ENCODE data around the gene OR10J1.
"Not testable (repeated sequence)": the region's sequence is repeated elsewhere in the genome, so short reads cannot be mapped to it uniquely, and the experiment has no call there.

Gene OR10J1

GRCh38 chr1:159448181-159448580, 8.7 kb downstream of the OR10J1 start:
- DNase-seq: no peak

GRCh38 chr1:159449605-159450004, 10.1 kb downstream of the OR10J1 start:
- H3K4me3 Mint-ChIP-seq; H3K4me1 Mint-ChIP-seq (ENCODE audit: low read depth in 2 of 2); H3K36me3 Mint-ChIP-seq (ENCODE audit: insufficient read depth); DNase-seq; ATAC-seq (replicated peaks); H3K27ac Mint-ChIP-seq; H3K9me3 Mint-ChIP-seq: not testable (repeated sequence)
- peaks cover 10 to 45% of the 10 kb centered on the region in 2 donors for H3K27me3 Mint-ChIP-seq

More at GRCh38 chr1:159448181-159448580, 8.7 kb downstream of the OR10J1 start:
- no peaks in the 10 kb centered on the region for H3K36me3 Mint-ChIP-seq (ENCODE audit: insufficient read depth)
- no peak overlapping the region for H3K27ac Mint-ChIP-seq
- no peak overlapping the region for H3K4me3 Mint-ChIP-seq
- ATAC-seq (replicated peaks): no peak
- H3K27me3 Mint-ChIP-seq: peaks cover 10 to 45% of the 10 kb centered on the region in 2 donors
- no peaks in the 10 kb centered on the region for H3K4me1 Mint-ChIP-seq (ENCODE audit: low read depth in 2 of 2)
- no peaks in the 10 kb centered on the region for H3K9me3 Mint-ChIP-seq

GRCh38 chr1:159459551-159459950, 20.0 kb downstream of the OR10J1 start:
- H3K27ac Mint-ChIP-seq: no peak overlapping the region
- peaks cover 1 to 8% of the 10 kb centered on the region in 2 donors for H3K9me3 Mint-ChIP-seq
- no peaks in the 10 kb centered on the region for H3K36me3 Mint-ChIP-seq (ENCODE audit: insufficient read depth)
- no peaks in the 10 kb centered on the region for H3K4me1 Mint-ChIP-seq (ENCODE audit: low read depth in 2 of 2)
- H3K27me3 Mint-ChIP-seq: peaks cover 0 to 9% of the 10 kb centered on the region in 2 donors
- DNase-seq (no peak), ATAC-seq (replicated peaks) (no peak)
- H3K4me3 Mint-ChIP-seq: no peak overlapping the region

GRCh38 chr1:159465191-159465603, 25.7 kb downstream of the OR10J1 start:
- Mint-ChIP-seq H3K36me3 (ENCODE audit: insufficient read depth) (no peaks in the 10 kb centered on the region), H3K4me3 (no peak overlapping the region), H3K4me1 (ENCODE audit: low read depth in 2 of 2) (no peaks in the 10 kb centered on the region), H3K9me3 (peaks cover 1 to 8% of the 10 kb centered on the region in 2 donors), H3K27ac (no peak overlapping the region), H3K27me3 (peaks cover 24 to 37% of the 10 kb centered on the region in 2 donors)
- DNase-seq (no peak), ATAC-seq (replicated peaks) (no peak)

- H3K27me3 Mint-ChIP-seq: peaks cover 42 to 52% of the 10 kb centered on the region in 2 donors
- no peak overlapping the region for H3K4me3 Mint-ChIP-seq
- no peaks in the 10 kb centered on the region for H3K36me3 Mint-ChIP-seq (ENCODE audit: insufficient read depth)
- peaks cover 0 to 1% of the 10 kb centered on the region in 2 donors for H3K9me3 Mint-ChIP-seq
- no peak for ATAC-seq (replicated peaks)
- DNase-seq: no peak
- H3K4me1 Mint-ChIP-seq (ENCODE audit: low read depth in 2 of 2): no peaks in the 10 kb centered on the region
- no peak overlapping the region for H3K27ac Mint-ChIP-seq
Measured at GRCh38 chr1:159468321-159468720, 28.8 kb downstream of the OR10J1 start.

- DNase-seq (no peak), ATAC-seq (replicated peaks) (no peak)
- H3K9me3 Mint-ChIP-seq: no peaks in the 10 kb centered on the region
- no peaks in the 10 kb centered on the region for H3K4me1 Mint-ChIP-seq (ENCODE audit: low read depth in 2 of 2)
- no peaks in the 10 kb centered on the region for H3K36me3 Mint-ChIP-seq (ENCODE audit: insufficient read depth)
- H3K4me3 Mint-ChIP-seq: no peak overlapping the region
- H3K27ac Mint-ChIP-seq: no peak overlapping the region
- H3K27me3 Mint-ChIP-seq: peaks cover 47% of the 10 kb centered on the region in 2 donors
Measured at GRCh38 chr1:159469921-159470533, 30.5 kb downstream of the OR10J1 start.

GRCh38 chr1:159473335-159473734, 33.8 kb downstream of the OR10J1 start:
- no peak for ATAC-seq (replicated peaks)
- H3K4me3 Mint-ChIP-seq: no peak overlapping the region
- peaks cover 30 to 33% of the 10 kb centered on the region in 2 donors for H3K27me3 Mint-ChIP-seq
- DNase-seq: no peak
- no peaks in the 10 kb centered on the region for H3K4me1 Mint-ChIP-seq (ENCODE audit: low read depth in 2 of 2)
- H3K36me3 Mint-ChIP-seq (ENCODE audit: insufficient read depth): no peaks in the 10 kb centered on the region
- H3K9me3 Mint-ChIP-seq: no peaks in the 10 kb centered on the region
- no peak overlapping the region for H3K27ac Mint-ChIP-seq

GRCh38 chr1:159474926-159475325, 35.4 kb downstream of the OR10J1 start:
- H3K36me3 Mint-ChIP-seq (ENCODE audit: insufficient read depth): no peaks in the 10 kb centered on the region
- no peak overlapping the region for H3K4me3 Mint-ChIP-seq
- ATAC-seq (replicated peaks): no peak
- no peaks in the 10 kb centered on the region for H3K9me3 Mint-ChIP-seq
- peaks cover 25 to 26% of the 10 kb centered on the region in 2 donors for H3K27me3 Mint-ChIP-seq
- H3K4me1 Mint-ChIP-seq (ENCODE audit: low read depth in 2 of 2): no peaks in the 10 kb centered on the region
- no peak overlapping the region for H3K27ac Mint-ChIP-seq
- DNase-seq: no peak

GRCh38 chr1:159483501-159483900, 44.0 kb downstream of the OR10J1 start:
- ATAC-seq (replicated peaks) (no peak), DNase-seq (no peak)
- H3K4me3 Mint-ChIP-seq: no peak overlapping the region
- H3K9me3 Mint-ChIP-seq: peaks cover 3 to 5% of the 10 kb centered on the region in 2 donors
- no peaks in the 10 kb centered on the region for H3K36me3 Mint-ChIP-seq (ENCODE audit: insufficient read depth)
- H3K27me3 Mint-ChIP-seq: peaks cover 23 to 44% of the 10 kb centered on the region in 2 donors
- H3K4me1 Mint-ChIP-seq (ENCODE audit: low read depth in 2 of 2): no peaks in the 10 kb centered on the region
- H3K27ac Mint-ChIP-seq: no peak overlapping the region
